GM23248 (cell line): ENCODE measurements around the gene BYSL. TPM values are rescaled to one million over a fixed set of nuclear protein-coding genes. Genes with fewer than 3 reads are reported as not detected.

Experiments
- DNase-seq: peaks from one replicate; pipeline ENCODE4 v3.0.0-alpha.2; 2015
- H2AFZ ChIP-seq: fragments of 200-600 bp; sonication (generic); 2 replicates; pipeline ENCODE4 v1.6.1; 2016; ENCODE audit warnings: antibody characterized with exemption
- H3F3A ChIP-seq: fragments of 200-600 bp; sonication (generic); 2 replicates; pipeline ENCODE4 v1.6.1; 2016; ENCODE audit warnings: mild to moderate bottlenecking, antibody characterized with exemption, mixed run types; ENCODE audit not compliant: insufficient read depth
- H3K27ac ChIP-seq: fragments of 200-600 bp; sonication (generic); 2 replicates; pipeline ENCODE4 v1.5.1; 2016; ENCODE audit warnings: mild to moderate bottlenecking
- H3K27me3 ChIP-seq: fragments of 200-600 bp; sonication (generic); replicated peaks from 2 replicates; pipeline ENCODE4 v1.6.1; 2016; ENCODE audit warnings: mild to moderate bottlenecking; ENCODE audit not compliant: insufficient read depth
- H3K36me3 ChIP-seq: fragments of 200-600 bp; sonication (generic); 2 replicates; pipeline ENCODE4 v1.6.1; 2016; ENCODE audit warnings: low read depth, mild to moderate bottlenecking
- H3K4me1 ChIP-seq: fragments of 200-600 bp; sonication (generic); 2 replicates; pipeline ENCODE4 v1.6.1; 2016; ENCODE audit warnings: mild to moderate bottlenecking; ENCODE audit not compliant: insufficient read depth
- H3K4me2 ChIP-seq: fragments of 200-600 bp; sonication (generic); one replicate; pipeline ENCODE4 v1.6.1; 2016; ENCODE audit warnings: mild to moderate bottlenecking; ENCODE audit not compliant: unreplicated experiment
- H3K4me3 ChIP-seq: fragments of 200-600 bp; sonication (generic); 2 replicates; pipeline ENCODE4 v1.5.1; 2016; ENCODE audit warnings: mild to moderate bottlenecking
- H3K79me2 ChIP-seq: fragments of 200-600 bp; sonication (generic); 2 replicates; pipeline ENCODE4 v1.6.1; 2016; ENCODE audit warnings: mild to moderate bottlenecking; ENCODE audit not compliant: insufficient read depth
- H3K9ac ChIP-seq: fragments of 200-600 bp; sonication (generic); 2 replicates; pipeline ENCODE4 v1.6.1; 2016; ENCODE audit warnings: mild to moderate bottlenecking
- H3K9me2 ChIP-seq: fragments of 200-600 bp; sonication (generic); 2 replicates; pipeline ENCODE4 v1.6.1; 2016; ENCODE audit warnings: mixed run types, mild to moderate bottlenecking, moderate library complexity; ENCODE audit not compliant: insufficient read depth
- H3K9me3 ChIP-seq: fragments of 200-600 bp; sonication (generic); one replicate; pipeline ENCODE4 v1.6.1; 2017; ENCODE audit warnings: low read depth
- H4K20me1 ChIP-seq: fragments of 200-600 bp; sonication (generic); 2 replicates; pipeline ENCODE4 v1.6.0; 2016; ENCODE audit not compliant: insufficient read depth
- EZH2 ChIP-seq: fragments of 200-600 bp; sonication (generic); IDR thresholded peaks from 2 replicates; pipeline ENCODE4 v1.6.1; 2018; ENCODE audit warnings: antibody characterized with exemption, mild to moderate bottlenecking; ENCODE audit not compliant: insufficient read depth, poor library complexity, severe bottlenecking
- EZH2phosphoT487 ChIP-seq: fragments of 200-600 bp; sonication (generic); IDR thresholded peaks from 2 replicates; pipeline ENCODE4 v1.6.1; 2018; ENCODE audit warnings: antibody characterized with exemption, moderate library complexity, mild to moderate bottlenecking, low read depth; ENCODE audit not compliant: insufficient read depth
- WGBS, 2 experiments: methylation state at CpG; one replicate each; pipeline ENCODE4 v1.1.6; 2015 to 2017; ENCODE audit warnings: low lambda C conversion rate in 2 of 2, low coverage in 1 of 2; ENCODE audit errors: missing lambda C conversion rate in 2 of 2; 5-methylcytosine and 5-hydroxymethylcytosine counted together
- in situ Hi-C: fragments of 300-500 bp; cut with MboI; formaldehyde crosslinking; loops from 2 replicates; pipeline ENCODE4 v1.15.0; 2020
- polyA plus RNA-seq: library from polyadenylated mRNA; unstranded; fragments of >200 nt; fragmentation: Nextera tagmentation; extraction: Ambion mirVana; gene quantifications from 2 replicates; pipeline ENCODE4 v1.2.1, GENCODE V29; 2016
- total RNA-seq: library from RNA; depleted of rRNA; stranded (reverse); fragments of >200 nt; shearing (Covaris generic); gene quantifications from 2 replicates; pipeline ENCODE4 v1.2.3, GENCODE V29; 2014

BYSL gene
- total and polyA plus RNA-seq, 2 experiments from 2014 or later = 11.0 to 28.0 TPM

DNA sequence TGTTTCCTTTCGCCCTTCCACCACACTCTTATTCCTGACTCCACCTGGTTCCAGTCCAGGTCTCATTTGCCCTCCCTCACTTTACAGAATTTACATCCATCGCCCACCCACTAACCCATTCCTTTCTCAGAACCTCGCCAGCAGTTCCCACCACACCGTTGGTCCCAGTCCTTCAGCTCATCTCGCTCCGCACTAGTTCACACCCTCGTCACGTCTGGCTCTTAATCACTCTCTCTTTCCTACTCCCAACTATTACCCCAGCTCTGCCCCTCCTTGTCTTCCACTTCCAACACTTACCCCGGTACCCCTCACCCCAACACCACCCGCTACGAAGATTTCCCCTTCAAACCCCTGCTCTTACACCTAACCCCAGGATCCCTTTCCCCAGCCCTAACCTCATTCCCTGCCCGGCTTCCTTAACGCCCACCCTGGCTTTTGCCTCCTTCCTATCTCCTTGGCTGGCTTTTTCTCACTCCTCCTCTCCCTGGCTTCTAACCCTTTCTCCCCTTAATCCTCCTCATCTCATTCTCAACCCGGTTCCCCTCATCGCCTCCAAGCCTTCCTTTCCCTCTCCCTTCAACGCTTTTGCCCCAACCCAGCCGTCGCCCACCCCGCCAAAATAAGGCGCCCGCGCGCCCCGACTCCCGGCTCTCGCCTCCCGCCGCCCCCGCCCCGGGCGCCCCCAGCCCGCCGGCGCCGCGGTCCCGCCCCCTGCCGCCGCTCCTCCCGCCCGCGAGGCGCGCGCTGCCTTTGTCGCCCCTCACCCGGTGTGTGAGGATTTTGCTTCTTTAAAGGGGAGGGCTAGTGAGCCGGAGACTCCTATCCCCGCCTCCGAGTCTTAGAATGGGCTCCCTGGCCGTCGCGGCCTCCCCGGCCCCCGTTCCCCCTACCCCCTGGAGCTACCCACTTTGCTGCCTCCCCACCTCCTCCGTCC, 26.7 kb upstream of the BYSL start:
- TF ChIP-seq EZH2 (no peak), EZH2phosphoT487 (no peak)
- 2 to 11% methylated on average over 17 to 56 of the region's 56 CpGs for WGBS, 2 experiments

DNA sequence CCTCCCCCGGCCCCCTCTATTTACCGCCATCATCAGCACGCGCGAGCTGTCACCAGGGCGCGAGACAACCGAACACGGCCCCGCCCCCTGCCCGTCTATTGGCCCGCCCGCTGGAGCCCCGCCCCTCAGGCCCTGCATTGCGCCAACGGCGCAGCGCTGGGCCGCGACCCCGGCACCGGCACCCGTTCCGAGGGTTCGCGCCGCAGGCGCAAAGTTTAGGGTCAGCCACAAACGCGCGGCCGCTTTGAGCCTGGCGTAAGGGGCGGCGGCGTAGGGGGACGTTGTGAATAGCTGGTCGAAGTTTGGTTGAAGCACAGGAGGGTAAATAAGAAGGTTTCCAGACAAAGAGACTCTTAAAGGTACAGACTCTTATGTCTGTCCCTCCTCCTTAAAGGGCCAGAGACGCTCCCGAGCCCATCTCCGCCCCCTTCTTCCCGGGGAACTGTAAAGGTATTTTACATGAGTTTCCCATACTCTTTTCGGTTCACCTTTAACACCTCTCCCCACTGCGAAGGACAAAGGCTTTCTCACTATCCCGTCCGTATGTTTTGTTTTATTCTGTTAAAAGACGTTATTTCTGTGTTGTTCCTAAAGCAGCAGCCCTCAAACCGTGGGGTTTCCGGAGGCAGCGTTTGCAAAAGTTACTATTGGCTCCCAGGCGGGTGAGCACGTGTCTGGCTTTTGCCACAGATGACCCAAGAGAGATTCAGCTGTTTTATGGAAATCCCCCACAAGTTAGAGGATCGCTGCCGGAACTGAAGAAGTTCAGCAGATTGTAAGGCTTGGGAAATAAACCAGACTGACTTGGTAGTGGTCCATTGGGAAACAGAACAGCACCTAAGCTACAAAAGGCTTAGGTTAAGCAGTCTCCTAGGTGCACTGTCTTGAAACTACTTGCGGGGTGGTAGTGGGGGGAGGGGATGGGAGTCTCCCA, 25.7 kb upstream of the BYSL start, which contains the start of gene USP49:
USP49 (minus strand) TSS at position 76 of the 934 bp plus-strand sequence. CDS start 88,392 bp downstream, outside the sequence.
- H3K9ac ChIP-seq = peak within 1 kb of the TSS; percentile 81
- peak within 1 kb of the TSS; percentile 100 for H3K4me2 ChIP-seq
- no peaks in the 10 kb centered on the region for H3K79me2 ChIP-seq
- H4K20me1 ChIP-seq = no peaks in the 10 kb centered on the region
- H3K36me3 ChIP-seq = no peaks in the 10 kb centered on the region
- H3F3A ChIP-seq = 0 out of 2 replicates have a peak, but pooled peaks cover 13% of the 10 kb centered on the region
- in situ Hi-C loops = no loop called here
- H3K27ac ChIP-seq = peak within 1 kb of the TSS; percentile 57
- H3K4me3 ChIP-seq = peak within 1 kb of the TSS; percentile 95
- peaks cover 5% of the 10 kb centered on the region; the same call in 1 of the 2 replicates for H3K4me1 ChIP-seq
- peak within 1 kb of the TSS; percentile 89 for H2AFZ ChIP-seq
- no peaks in the 10 kb centered on the region for H3K9me2 ChIP-seq
- H3K27me3 ChIP-seq = no peaks in the 10 kb centered on the region
- DNase-seq = peak; percentile 96
- H3K9me3 ChIP-seq = no peaks in the 10 kb centered on the region
- TF ChIP-seq EZH2phosphoT487 = no peak
- no peak for TF ChIP-seq EZH2
- 1% methylated on average over 40 to 55 of the region's 55 CpGs for WGBS, 2 experiments

More for the DNA sequence above, 26.7 kb upstream of the BYSL start:
- Histone ChIP-seq H3K36me3 (no peaks in the 10 kb centered on the region), H3K4me2 (peak overlapping the region; percentile 100), H3K9me3 (no peaks in the 10 kb centered on the region), H3K4me3 (peak overlapping the region; percentile 95), H3K79me2 (no peaks in the 10 kb centered on the region), H3F3A (0 out of 2 replicates have a peak, but pooled peaks cover 13% of the 10 kb centered on the region), H3K9me2 (no peaks in the 10 kb centered on the region), H2AFZ (peak overlapping the region; percentile 89), H3K27ac (no peak overlapping the region), H3K9ac (peak overlapping the region; percentile 81), H4K20me1 (no peaks in the 10 kb centered on the region), H3K4me1 (peaks cover 5% of the 10 kb centered on the region; the same call in 1 of the 2 replicates), H3K27me3 (no peaks in the 10 kb centered on the region)
- in situ Hi-C loops = no loop called here
- DNase-seq = peak; percentile 54

DNA sequence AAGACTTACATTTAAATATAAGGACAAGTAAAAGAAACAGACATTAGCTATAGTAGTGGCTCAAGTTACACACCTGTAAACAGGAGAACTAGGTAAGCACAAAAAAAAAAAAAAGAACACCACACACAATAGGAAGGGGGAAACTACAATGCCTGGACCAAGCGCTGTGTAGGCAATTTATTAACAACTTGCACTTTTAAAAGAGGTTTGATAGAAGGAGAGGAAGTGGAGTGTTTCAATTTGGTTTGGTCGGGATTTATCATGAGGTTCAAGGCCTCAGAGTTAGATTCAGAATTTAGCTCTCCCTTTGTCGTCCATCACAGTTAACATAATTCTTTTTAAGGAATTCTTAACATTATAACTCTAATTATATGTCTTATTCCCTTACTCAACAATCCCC, 25.0 kb upstream of the BYSL start:
- H3K9me3 ChIP-seq = no peaks in the 10 kb centered on the region

More for the DNA sequence above, 25.0 kb upstream of the BYSL start:
- Histone ChIP-seq H3K27ac (peak overlapping the region; percentile 57), H3K36me3 (no peaks in the 10 kb centered on the region), H3K9me2 (no peaks in the 10 kb centered on the region), H3K4me3 (peak overlapping the region; percentile 95), H3K79me2 (no peaks in the 10 kb centered on the region), H3K4me1 (peaks cover 5% of the 10 kb centered on the region; the same call in 1 of the 2 replicates), H3K4me2 (peak overlapping the region; percentile 92), H3K27me3 (no peaks in the 10 kb centered on the region), H2AFZ (peak overlapping the region; percentile 88; the same call in 1 of the 2 replicates), H3K9ac (peak overlapping the region; percentile 81), H3F3A (0 out of 2 replicates have a peak, but pooled peaks cover 13% of the 10 kb centered on the region), H4K20me1 (no peaks in the 10 kb centered on the region)
- 78% methylated on average over 3 of the region's 3 CpGs for WGBS, 2 experiments
- TF ChIP-seq EZH2phosphoT487 (no peak), EZH2 (no peak)
- in situ Hi-C loops = no loop called here
- no peak for DNase-seq
